Thymus (tissue), 11 donors: ENCODE results near the gene RAB33B. TPM values are rescaled to one million over a fixed set of nuclear protein-coding genes. Genes with fewer than 3 reads are reported as not detected.

Experiments used
- DNase-seq, 9 donors: peaks; one replicate each; pipeline ENCODE4 v3.0.0-alpha.2; 2013; ENCODE audit warnings: low spot score in 9 of 9, low read depth in 6 of 9, missing footprints in 1 of 9
- H3K27ac ChIP-seq, 2 donors: one replicate each; pipeline ENCODE4 v1.5.1; 2013; ENCODE audit warnings: control low read depth in 1 of 2, low read depth in 1 of 2, low read length in 1 of 2, mild to moderate bottlenecking in 1 of 2, moderate library complexity in 1 of 2
- H3K27me3 ChIP-seq, 2 donors: one replicate each; pipeline ENCODE4 v1.5.1; 2013; ENCODE audit warnings: low read length in 1 of 2; ENCODE audit not compliant: control insufficient read depth in 2 of 2, insufficient read depth in 1 of 2
- H3K36me3 ChIP-seq, 2 donors: one replicate each; pipeline ENCODE4 v1.5.1; 2013; ENCODE audit warnings: low read length in 1 of 2, mild to moderate bottlenecking in 1 of 2, moderate library complexity in 1 of 2; ENCODE audit not compliant: control insufficient read depth in 2 of 2, insufficient read depth in 2 of 2
- H3K4me1 ChIP-seq, 2 donors: one replicate each; pipeline ENCODE4 v1.5.1; 2013; ENCODE audit warnings: low read length in 2 of 2; ENCODE audit not compliant: control insufficient read depth in 2 of 2, insufficient read depth in 2 of 2
- H3K4me3 ChIP-seq, 2 donors: one replicate each; pipeline ENCODE4 v1.5.1; 2013; ENCODE audit warnings: low read length in 2 of 2, control low read depth in 1 of 2, mild to moderate bottlenecking in 1 of 2
- H3K9me3 ChIP-seq, 2 donors: one replicate each; pipeline ENCODE4 v1.5.1; 2013; ENCODE audit warnings: low read length in 1 of 2, mild to moderate bottlenecking in 1 of 2; ENCODE audit not compliant: control insufficient read depth in 2 of 2, insufficient read depth in 1 of 2
- WGBS: extraction: QIAGEN DNeasy Blood & Tissue Kit; methylation state at CpG from one replicate; pipeline ENCODE4 v1.1.7; 2013; 5-methylcytosine and 5-hydroxymethylcytosine counted together
- polyA plus RNA-seq: library from polyadenylated mRNA; stranded (reverse); fragments of 200-250 nt; gene quantifications from one replicate; pipeline ENCODE4 v1.2.3, GENCODE V29; 2013
- total RNA-seq: library from RNA; stranded (reverse); fragments of 120-200 nt; gene quantifications from one replicate; pipeline ENCODE4 v1.2.4, GENCODE V29; 2013
- donor health status: healthy.

RAB33B gene
- total and polyA plus RNA-seq, 2 donors = 4.5 to 6.7 TPM

GRCh38 chr4:139469216-139469615 lies 15.3 kb downstream of the RAB33B start:
- H3K36me3 ChIP-seq = peaks cover 0 to 8% of the 10 kb centered on the region in 2 donors
- peaks cover 2 to 14% of the 10 kb centered on the region in 2 donors for H3K9me3 ChIP-seq
- WGBS = 95% methylated on average over 2 of the region's 2 CpGs
- H3K27ac ChIP-seq = no peak overlapping the region
- DNase-seq = no peak
- H3K27me3 ChIP-seq = no peaks in the 10 kb centered on the region
- H3K4me1 ChIP-seq = no peaks in the 10 kb centered on the region
- H3K4me3 ChIP-seq = no peak overlapping the region

- Histone ChIP-seq H3K27me3 (no peaks in the 10 kb centered on the region), H3K9me3 (peaks cover 2 to 14% of the 10 kb centered on the region in 2 donors), H3K4me3 (no peak overlapping the region), H3K4me1 (no peaks in the 10 kb centered on the region), H3K36me3 (peaks cover 0 to 8% of the 10 kb centered on the region in 2 donors), H3K27ac (no peak overlapping the region)
- 100% methylated on average over 1 of the region's 1 CpG for WGBS
- no peak for DNase-seq
Measured at GRCh38 chr4:139469869-139470268, 15.9 kb downstream of the RAB33B start.

- no peaks in the 10 kb centered on the region for H3K27me3 ChIP-seq
- DNase-seq = no peak
- no peak overlapping the region for H3K27ac ChIP-seq
- H3K36me3 ChIP-seq = peaks cover 0 to 8% of the 10 kb centered on the region in 2 donors
- no peaks in the 10 kb centered on the region for H3K4me1 ChIP-seq
- no peak overlapping the region for H3K4me3 ChIP-seq
- peaks cover 2 to 14% of the 10 kb centered on the region in 2 donors for H3K9me3 ChIP-seq
Measured at GRCh38 chr4:139470295-139470694, 16.4 kb downstream of the RAB33B start.

- no peak overlapping the region for H3K4me3 ChIP-seq
- WGBS = 97% methylated on average over 6 of the region's 6 CpGs
- DNase-seq = no peak
Measured at GRCh38 chr4:139470997-139471665, 17.2 kb downstream of the RAB33B start.

GRCh38 chr4:139472852-139473251 lies 18.9 kb downstream of the RAB33B start:
- Histone ChIP-seq H3K4me3 (no peak overlapping the region), H3K9me3 (peaks cover 2 to 11% of the 10 kb centered on the region in 2 donors), H3K36me3 (peaks cover 0 to 8% of the 10 kb centered on the region in 2 donors), H3K4me1 (no peaks in the 10 kb centered on the region), H3K27ac (no peak overlapping the region), H3K27me3 (no peaks in the 10 kb centered on the region)
- DNase-seq = no peak
- 96% methylated on average over 3 of the region's 3 CpGs for WGBS

More at GRCh38 chr4:139470997-139471665, 17.2 kb downstream of the RAB33B start:
- Histone ChIP-seq H3K4me1 (no peaks in the 10 kb centered on the region), H3K9me3 (peaks cover 2 to 11% of the 10 kb centered on the region in 2 donors), H3K36me3 (peaks cover 0 to 8% of the 10 kb centered on the region in 2 donors), H3K27ac (no peak overlapping the region), H3K27me3 (no peaks in the 10 kb centered on the region)

- 99% methylated on average over 4 of the region's 4 CpGs for WGBS
- DNase-seq = no peak
- Histone ChIP-seq H3K9me3 (peaks cover 0 to 1% of the 10 kb centered on the region in 2 donors), H3K36me3 (peaks cover 0 to 8% of the 10 kb centered on the region in 2 donors), H3K4me3 (no peak overlapping the region), H3K27me3 (no peaks in the 10 kb centered on the region), H3K27ac (no peak overlapping the region), H3K4me1 (no peaks in the 10 kb centered on the region)
Measured at GRCh38 chr4:139476363-139476762, 22.4 kb downstream of the RAB33B start.

- Histone ChIP-seq H3K27ac (no peak overlapping the region), H3K4me1 (no peaks in the 10 kb centered on the region), H3K4me3 (no peak overlapping the region), H3K36me3 (no peaks in the 10 kb centered on the region), H3K27me3 (no peaks in the 10 kb centered on the region), H3K9me3 (no peaks in the 10 kb centered on the region)
- 59% methylated on average over 1 of the region's 1 CpG for WGBS
- DNase-seq = no peak
Measured at GRCh38 chr4:139481465-139481864, 27.5 kb downstream of the RAB33B start.

GRCh38 chr4:139483000-139483399 lies 29.1 kb downstream of the RAB33B start:
- H3K4me3 ChIP-seq = no peak overlapping the region
- H3K27ac ChIP-seq = no peak overlapping the region
- no peaks in the 10 kb centered on the region for H3K9me3 ChIP-seq
- 96% methylated on average over 3 of the region's 3 CpGs for WGBS
- H3K4me1 ChIP-seq = no peaks in the 10 kb centered on the region
- H3K36me3 ChIP-seq = no peaks in the 10 kb centered on the region
- H3K27me3 ChIP-seq = no peaks in the 10 kb centered on the region
- no peak for DNase-seq

- Histone ChIP-seq H3K36me3 (no peaks in the 10 kb centered on the region), H3K27ac (no peak overlapping the region), H3K9me3 (no peaks in the 10 kb centered on the region), H3K27me3 (no peaks in the 10 kb centered on the region), H3K4me1 (no peaks in the 10 kb centered on the region), H3K4me3 (no peak overlapping the region)
- 85% methylated on average over 11 of the region's 11 CpGs for WGBS
- DNase-seq = no peak
Measured at GRCh38 chr4:139484783-139485311, 30.9 kb downstream of the RAB33B start.
